ENCODE results near the gene TBL1XR1.

The TBL1XR1 gene

GRCh38 chr3:176994393-176994792, 202.9 kb downstream of the TBL1XR1 start:
- TF ChIP-seq, protein P1, sequence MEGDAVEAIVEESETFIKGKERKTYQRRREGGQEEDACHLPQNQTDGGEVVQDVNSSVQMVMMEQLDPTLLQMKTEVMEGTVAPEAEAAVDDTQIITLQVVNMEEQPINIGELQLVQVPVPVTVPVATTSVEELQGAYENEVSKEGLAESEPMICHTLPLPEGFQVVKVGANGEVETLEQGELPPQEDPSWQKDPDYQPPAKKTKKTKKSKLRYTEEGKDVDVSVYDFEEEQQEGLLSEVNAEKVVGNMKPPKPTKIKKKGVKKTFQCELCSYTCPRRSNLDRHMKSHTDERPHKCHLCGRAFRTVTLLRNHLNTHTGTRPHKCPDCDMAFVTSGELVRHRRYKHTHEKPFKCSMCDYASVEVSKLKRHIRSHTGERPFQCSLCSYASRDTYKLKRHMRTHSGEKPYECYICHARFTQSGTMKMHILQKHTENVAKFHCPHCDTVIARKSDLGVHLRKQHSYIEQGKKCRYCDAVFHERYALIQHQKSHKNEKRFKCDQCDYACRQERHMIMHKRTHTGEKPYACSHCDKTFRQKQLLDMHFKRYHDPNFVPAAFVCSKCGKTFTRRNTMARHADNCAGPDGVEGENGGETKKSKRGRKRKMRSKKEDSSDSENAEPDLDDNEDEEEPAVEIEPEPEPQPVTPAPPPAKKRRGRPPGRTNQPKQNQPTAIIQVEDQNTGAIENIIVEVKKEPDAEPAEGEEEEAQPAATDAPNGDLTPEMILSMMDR (IDR thresholded peaks at IDR 0.05; ENCODE audit: insufficient read depth, missing control alignments): no peak
- FAIRE-seq (no peak), DNase-seq (ENCODE audit: insufficient read length, low spot score) (no peak)

DNA sequence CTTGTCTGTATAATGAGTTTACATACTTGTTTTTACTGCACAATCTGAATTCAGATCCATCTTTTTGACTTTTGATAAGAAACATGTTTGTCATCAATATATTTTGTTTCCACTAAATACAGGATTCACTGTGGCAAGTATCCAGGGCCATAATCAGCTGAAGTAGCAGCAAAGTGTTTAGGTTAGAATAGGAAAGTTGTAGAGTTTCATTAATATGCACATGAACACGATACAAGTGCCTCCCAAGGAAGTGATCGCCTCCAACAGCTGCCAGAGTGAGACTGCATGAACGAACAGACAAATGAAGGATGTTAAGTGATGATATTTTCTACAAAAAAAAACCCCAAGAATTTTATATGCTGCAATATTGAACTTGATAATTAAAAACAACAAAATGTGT, 204.3 kb downstream of the TBL1XR1 start:
- TF ChIP-seq, protein P1 (IDR thresholded peaks at IDR 0.05; ENCODE audit: insufficient read depth, missing control alignments): no peak
- FAIRE-seq (no peak), DNase-seq (ENCODE audit: insufficient read length, low spot score) (no peak)

- DNase-seq (ENCODE audit: insufficient read length, low spot score) (no peak), FAIRE-seq (no peak)
- TF ChIP-seq, protein P1 (IDR thresholded peaks at IDR 0.05; ENCODE audit: insufficient read depth, missing control alignments): no peak
Observed at GRCh38 chr3:176992565-176992964, 204.7 kb downstream of the TBL1XR1 start.

GRCh38 chr3:176988795-176989194, 208.5 kb downstream of the TBL1XR1 start:
- FAIRE-seq: no peak
- DNase-seq (ENCODE audit: insufficient read length, low spot score): no peak
- TF ChIP-seq, protein P1 (IDR thresholded peaks at IDR 0.05; ENCODE audit: insufficient read depth, missing control alignments): no peak

- DNase-seq (ENCODE audit: insufficient read length, low spot score) (no peak), FAIRE-seq (no peak)
- TF ChIP-seq, protein P1 (IDR thresholded peaks at IDR 0.05; ENCODE audit: insufficient read depth, missing control alignments): no peak
Observed at GRCh38 chr3:176987901-176988650, 209.2 kb downstream of the TBL1XR1 start.

- FAIRE-seq (no peak), DNase-seq (ENCODE audit: insufficient read length, low spot score) (no peak)
- TF ChIP-seq, protein P1 (IDR thresholded peaks at IDR 0.05; ENCODE audit: insufficient read depth, missing control alignments): no peak
Observed at GRCh38 chr3:176978441-176978840, 218.8 kb downstream of the TBL1XR1 start.

GRCh38 chr3:176977331-176977730, 220.0 kb downstream of the TBL1XR1 start:
- no peak for FAIRE-seq
- DNase-seq (ENCODE audit: insufficient read length, low spot score): no peak
- TF ChIP-seq, protein P1 (IDR thresholded peaks at IDR 0.05; ENCODE audit: insufficient read depth, missing control alignments): no peak
